CD4-positive, CD25-positive, alpha-beta regulatory T cell (primary cell): ENCODE results near the gene KIF2C. TPM values are rescaled to one million over a fixed set of nuclear protein-coding genes. Genes with fewer than 3 reads are reported as not detected.

ENCODE experiments used
- ATAC-seq, 2 donors: fragments of 150-1000 bp; cut with Tn5 transposase; one replicate each; pipeline ENCODE4 v1.10.0; 2021; ENCODE audit warnings: low read depth in 2 of 2, moderate number of reproducible peaks in 2 of 2, moderate library complexity in 1 of 2
- DNase-seq, 3 donors: peaks; one replicate each; pipeline versions ENCODE4 v3.0.0 to v3.0.0-alpha.2; 2012 to 2022; ENCODE audit warnings: mixed read lengths in 1 of 3
- H3K27ac ChIP-seq: one replicate; pipeline ENCODE4 v1.7.0; 2013; ENCODE audit warnings: mild to moderate bottlenecking, low read length; ENCODE audit not compliant: insufficient read depth, poor library complexity, severe bottlenecking
- H3K27me3 ChIP-seq: one replicate; pipeline ENCODE4 v1.7.0; 2013; ENCODE audit warnings: low read length; ENCODE audit not compliant: control insufficient read depth, insufficient read depth
- H3K36me3 ChIP-seq: one replicate; pipeline ENCODE4 v1.7.0; 2013; ENCODE audit warnings: mild to moderate bottlenecking, low read length, moderate library complexity; ENCODE audit not compliant: control insufficient read depth, insufficient read depth
- H3K4me1 ChIP-seq: 2 replicates; pipeline ENCODE4 v1.7.0; 2013; ENCODE audit warnings: mild to moderate bottlenecking, low read length; ENCODE audit not compliant: insufficient read depth, control insufficient read depth, poor library complexity, severe bottlenecking
- H3K4me3 ChIP-seq: one replicate; pipeline ENCODE4 v1.7.0; 2013; ENCODE audit warnings: low read depth, mild to moderate bottlenecking, low read length, moderate library complexity
- H3K9me3 ChIP-seq, 2 experiments: 1 replicate in 1 of 2; 2 replicates in 1 of 2; pipeline ENCODE4 v1.7.0; 2013; ENCODE audit warnings: low read length in 2 of 2, mild to moderate bottlenecking in 1 of 2, moderate library complexity in 1 of 2; ENCODE audit not compliant: control insufficient read depth in 2 of 2
- H3K27ac Mint-ChIP-seq, 3 donors: one replicate each; pipeline ENCODE4 v1.8.0; 2020 to 2022; ENCODE audit warnings: mild to moderate bottlenecking in 3 of 3, mixed read lengths in 3 of 3, moderate library complexity in 2 of 3
- H3K27me3 Mint-ChIP-seq: one replicate; pipeline ENCODE4 v1.8.0; 2022; ENCODE audit warnings: mild to moderate bottlenecking, mixed read lengths
- H3K36me3 Mint-ChIP-seq: one replicate; pipeline ENCODE4 v1.8.0; 2020; ENCODE audit warnings: mixed read lengths
- H3K4me1 Mint-ChIP-seq, 4 donors: one replicate each; pipeline ENCODE4 v1.8.0; 2020 to 2022; ENCODE audit warnings: mixed read lengths in 4 of 4, mild to moderate bottlenecking in 1 of 4
- H3K4me3 Mint-ChIP-seq, 4 donors: one replicate each; pipeline ENCODE4 v1.8.0; 2020 to 2022; ENCODE audit warnings: mild to moderate bottlenecking in 4 of 4, mixed read lengths in 4 of 4, moderate library complexity in 3 of 4
- H3K9me3 Mint-ChIP-seq, 7 donors: one replicate each; pipeline ENCODE4 v1.8.0; 2020 to 2022; ENCODE audit warnings: mixed read lengths in 7 of 7, mild to moderate bottlenecking in 3 of 7, moderate library complexity in 2 of 7
- polyA plus RNA-seq, 4 donors: library from polyadenylated mRNA; unstranded; fragments of 300-500 nt; fragmentation: Illumina TruSeq; gene quantifications; one replicate each; pipeline ENCODE4 v1.2.3, GENCODE V29; 2021
- total RNA-seq: library from RNA; stranded (reverse); gene quantifications from one replicate; pipeline ENCODE4 v1.2.3, GENCODE V29; 2022

The KIF2C gene
- total and polyA plus RNA-seq, 5 donors from 2014 or later: 1.1 to 3.9 (median 2.8) TPM

DNA sequence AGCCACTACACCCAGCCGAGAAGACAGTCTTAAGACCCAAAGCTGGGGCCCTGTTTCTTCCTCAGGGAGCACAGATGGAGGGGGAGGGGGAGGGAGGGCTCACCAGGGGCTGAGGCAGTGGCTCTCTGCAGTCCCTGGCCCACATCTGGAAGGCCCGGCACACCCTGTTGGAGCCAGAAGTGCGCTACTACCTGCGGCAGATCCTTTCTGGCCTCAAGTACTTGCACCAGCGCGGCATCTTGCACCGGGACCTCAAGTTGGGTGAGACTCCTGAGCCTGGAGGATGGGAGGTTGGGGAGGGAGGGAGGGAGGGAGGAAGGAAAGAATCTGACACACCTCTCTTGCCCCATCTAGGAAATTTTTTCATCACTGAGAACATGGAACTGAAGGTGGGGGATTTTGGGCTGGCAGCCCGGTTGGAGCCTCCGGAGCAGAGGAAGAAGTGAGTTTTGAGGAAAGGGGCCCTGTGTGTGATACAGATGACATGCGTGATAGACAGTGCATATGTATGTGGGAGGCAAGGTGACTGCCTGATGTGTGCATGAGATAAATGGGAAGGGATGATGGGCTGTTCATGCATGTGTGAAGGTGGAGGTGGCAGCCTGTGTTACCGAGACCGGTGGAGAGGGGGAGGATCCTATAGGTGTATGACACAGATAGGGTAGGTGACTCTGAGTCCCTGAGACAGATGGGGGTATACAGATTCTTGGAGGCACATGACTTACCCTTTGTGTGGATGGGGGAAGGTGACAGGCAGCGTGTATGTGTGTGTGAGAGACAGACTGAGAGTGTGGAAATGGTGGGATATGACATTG lies 62.1 kb downstream of the KIF2C start:
- Histone ChIP-seq H3K36me3 (peaks cover 46% of the 10 kb centered on the region), H3K4me3 (peak overlapping the region; percentile 92), H3K4me1 (peaks cover 49% of the 10 kb centered on the region), H3K27ac (peak overlapping the region; percentile 89), H3K27me3 (no peaks in the 10 kb centered on the region), H3K9me3 (no peaks in the 10 kb centered on the region)
- H3K9me3 Mint-ChIP-seq: peaks cover 0 to 1% (median 0%) of the 10 kb centered on the region in 7 donors
- no peaks in the 10 kb centered on the region for H3K27me3 Mint-ChIP-seq
- peak overlapping the region; percentile 90 to 97 (median 94) for H3K27ac Mint-ChIP-seq
- peaks cover 28% of the 10 kb centered on the region for H3K36me3 Mint-ChIP-seq
- DNase-seq (peak in 2 of 3 donors; percentile 43 to 56), ATAC-seq (no peak)
- H3K4me1 Mint-ChIP-seq: peaks cover 4 to 52% (median 22%) of the 10 kb centered on the region in 4 donors
- peak overlapping the region; percentile 93 to 98 (median 96) for H3K4me3 Mint-ChIP-seq

GRCh38 chr1:44802306-44803061 lies 62.8 kb downstream of the KIF2C start:
- DNase-seq (no peak), ATAC-seq (no peak)
- Histone ChIP-seq H3K4me1 (peaks cover 57% of the 10 kb centered on the region), H3K27me3 (no peaks in the 10 kb centered on the region), H3K4me3 (peak overlapping the region; percentile 92), H3K36me3 (peaks cover 50% of the 10 kb centered on the region), H3K9me3 (no peaks in the 10 kb centered on the region), H3K27ac (peak overlapping the region; percentile 52)
- peaks cover 36% of the 10 kb centered on the region for H3K36me3 Mint-ChIP-seq
- peaks cover 4 to 60% (median 24%) of the 10 kb centered on the region in 4 donors for H3K4me1 Mint-ChIP-seq
- peaks cover 0 to 1% (median 0%) of the 10 kb centered on the region in 7 donors for H3K9me3 Mint-ChIP-seq
- H3K27me3 Mint-ChIP-seq: no peaks in the 10 kb centered on the region
- peak overlapping the region; percentile 93 to 98 (median 96) for H3K4me3 Mint-ChIP-seq
- H3K27ac Mint-ChIP-seq: peak overlapping the region; percentile 91 to 97 (median 94)

- Histone ChIP-seq H3K4me3 (peak overlapping the region; percentile 92), H3K36me3 (peaks cover 50% of the 10 kb centered on the region)
Observed at GRCh38 chr1:44803062-44803311, 63.4 kb downstream of the KIF2C start.

DNA sequence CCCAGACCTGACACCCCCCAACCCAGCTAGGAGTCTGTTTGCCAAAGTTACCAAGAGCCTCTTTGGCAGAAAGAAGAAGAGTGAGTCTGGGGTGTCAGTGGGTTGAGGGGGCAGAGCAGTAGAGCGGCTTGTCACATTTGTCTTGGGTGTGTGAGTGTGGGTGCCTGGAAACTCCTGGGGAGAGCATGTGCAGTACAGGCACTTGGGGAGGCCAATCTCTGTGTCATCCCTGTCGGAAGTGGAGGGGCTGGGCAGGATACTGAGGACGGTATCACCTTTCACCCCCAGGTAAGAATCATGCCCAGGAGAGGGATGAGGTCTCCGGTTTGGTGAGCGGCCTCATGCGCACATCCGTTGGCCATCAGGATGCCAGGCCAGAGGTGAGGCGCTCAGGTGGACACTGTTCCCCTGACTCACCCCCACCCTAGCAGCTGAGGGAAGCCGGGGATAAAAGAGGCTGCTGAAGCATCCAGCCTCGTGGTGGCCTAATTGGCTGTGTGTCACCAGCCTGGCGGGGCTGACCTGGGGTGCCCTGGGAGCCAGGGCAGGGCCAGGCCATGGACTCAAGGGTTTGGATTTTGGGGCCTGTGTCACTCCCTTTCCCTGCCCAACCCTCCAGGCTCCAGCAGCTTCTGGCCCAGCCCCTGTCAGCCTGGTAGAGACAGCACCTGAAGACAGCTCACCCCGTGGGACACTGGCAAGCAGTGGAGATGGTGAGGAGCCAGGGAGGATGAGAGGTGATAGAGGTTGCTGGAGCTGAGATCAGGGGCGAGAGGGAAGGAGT lies 63.9 kb downstream of the KIF2C start:
- H3K27ac ChIP-seq: peak overlapping the region; percentile 52

More at GRCh38 chr1:44803062-44803311, 63.4 kb downstream of the KIF2C start:
- Histone ChIP-seq H3K4me1 (peaks cover 62% of the 10 kb centered on the region), H3K27ac (peak overlapping the region; percentile 52), H3K9me3 (no peaks in the 10 kb centered on the region), H3K27me3 (no peaks in the 10 kb centered on the region)
- peak overlapping the region; percentile 91 to 96 (median 94) for H3K27ac Mint-ChIP-seq
- peak overlapping the region; percentile 87 to 98 (median 94) for H3K4me3 Mint-ChIP-seq
- no peak for DNase-seq
- H3K27me3 Mint-ChIP-seq: no peaks in the 10 kb centered on the region
- no peak for ATAC-seq
- peaks cover 0 to 1% (median 0%) of the 10 kb centered on the region in 7 donors for H3K9me3 Mint-ChIP-seq
- peaks cover 37% of the 10 kb centered on the region for H3K36me3 Mint-ChIP-seq
- peaks cover 4 to 65% (median 27%) of the 10 kb centered on the region in 4 donors for H3K4me1 Mint-ChIP-seq

GRCh38 chr1:44805311-44806024 lies 65.8 kb downstream of the KIF2C start:
- Mint-ChIP-seq H3K27ac (peak overlapping the region; percentile 74 to 92 (median 80)), H3K4me3 (peak overlapping the region in 2 of 4 donors; percentile 33 to 83), H3K36me3 (peaks cover 41% of the 10 kb centered on the region), H3K27me3 (peaks cover 7% of the 10 kb centered on the region), H3K9me3 (peaks cover 0 to 1% (median 0%) of the 10 kb centered on the region in 7 donors), H3K4me1 (peaks cover 9 to 80% (median 36%) of the 10 kb centered on the region in 4 donors)
- DNase-seq (peak in 1 of 3 donors; percentile 29), ATAC-seq (no peak)
- H3K27ac ChIP-seq: no peak overlapping the region
- no peaks in the 10 kb centered on the region for H3K27me3 ChIP-seq
- H3K4me1 ChIP-seq: peaks cover 76% of the 10 kb centered on the region
- no peak overlapping the region for H3K4me3 ChIP-seq
- H3K9me3 ChIP-seq: no peaks in the 10 kb centered on the region
- H3K36me3 ChIP-seq: peaks cover 50% of the 10 kb centered on the region

More for the DNA sequence above, 63.9 kb downstream of the KIF2C start:
- H3K4me3 ChIP-seq: peak overlapping the region; percentile 92
- Mint-ChIP-seq H3K27me3 (no peaks in the 10 kb centered on the region), H3K4me1 (peaks cover 4 to 69% (median 29%) of the 10 kb centered on the region in 4 donors), H3K27ac (peak overlapping the region; percentile 91 to 96 (median 94)), H3K36me3 (peaks cover 37% of the 10 kb centered on the region), H3K9me3 (peaks cover 0 to 1% (median 0%) of the 10 kb centered on the region in 7 donors), H3K4me3 (peak overlapping the region; percentile 87 to 98 (median 94))
- H3K4me1 ChIP-seq: peaks cover 67% of the 10 kb centered on the region
- no peaks in the 10 kb centered on the region for H3K9me3 ChIP-seq
- DNase-seq (no peak), ATAC-seq (no peak)
- peaks cover 50% of the 10 kb centered on the region for H3K36me3 ChIP-seq
- H3K27me3 ChIP-seq: no peaks in the 10 kb centered on the region

GRCh38 chr1:44806025-44806703 lies 66.5 kb downstream of the KIF2C start:
- peaks cover 83% of the 10 kb centered on the region for H3K4me1 ChIP-seq
- no peak for DNase-seq
- no peak for ATAC-seq
- Mint-ChIP-seq H3K4me3 (peak overlapping the region in 1 of 4 donors; percentile 95), H3K27me3 (peaks cover 7% of the 10 kb centered on the region), H3K4me1 (peaks cover 9 to 87% (median 39%) of the 10 kb centered on the region in 4 donors), H3K27ac (peak overlapping the region; percentile 99 to 100 (median 99)), H3K36me3 (peaks cover 38% of the 10 kb centered on the region), H3K9me3 (no peaks in the 10 kb centered on the region)
- no peaks in the 10 kb centered on the region for H3K27me3 ChIP-seq
- no peak overlapping the region for H3K4me3 ChIP-seq
- peak overlapping the region; percentile 97 for H3K27ac ChIP-seq
- peaks cover 50% of the 10 kb centered on the region for H3K36me3 ChIP-seq
- H3K9me3 ChIP-seq: no peaks in the 10 kb centered on the region
